ENCODE results near the gene HK1.

- TF ChIP-seq EZH2 (IDR thresholded peaks at IDR 0.05; ENCODE audit: low read length, missing control alignments), result no peak
- TF ChIP-seq CTCF (conservative IDR thresholded peaks at IDR 0.05 in 1 of 2, IDR thresholded peaks at IDR 0.05 in 1 of 2; ENCODE audit: low read depth in 1 of 2, low read length in 2 of 2), result no peak
Observed at GRCh38 chr10:69416695-69417094, 138.4 kb downstream of the HK1 start, which contains the start of gene TACR2.
